Astrocyte (in vitro differentiated cells and primary cell): ENCODE measurements around the gene OR2J3. TPM values are rescaled to one million over a fixed set of nuclear protein-coding genes. Genes with fewer than 3 reads are reported as not detected.

Experiments
- DNase-seq: peaks from one replicate; pipeline ENCODE4 v3.0.0-alpha.2; 2010; ENCODE audit warnings: low read depth
- FAIRE-seq: peaks from 2 replicates; lab custom pipeline; 2011; peaks lifted over from hg19 to GRCh38; lab: Jason Lieb, UNC
- H2AFZ ChIP-seq: 2 replicates; pipeline ENCODE4 v1.6.0; 2012; ENCODE audit warnings: low read depth, low read length, inconsistent platforms
- H3K27ac ChIP-seq: 2 replicates; pipeline ENCODE4 v1.5.1; 2011; ENCODE audit warnings: low read depth, low read length, inconsistent platforms
- H3K27me3 ChIP-seq: 2 replicates; pipeline ENCODE4 v1.6.0; 2011; ENCODE audit warnings: low read length, inconsistent platforms; ENCODE audit not compliant: insufficient read depth
- H3K36me3 ChIP-seq: 2 replicates; pipeline ENCODE4 v1.5.1; 2011; ENCODE audit warnings: low read length, inconsistent platforms; ENCODE audit not compliant: insufficient read depth
- H3K4me1 ChIP-seq: 2 replicates; pipeline ENCODE4 v1.5.1; 2011; ENCODE audit warnings: low read length, inconsistent platforms; ENCODE audit not compliant: insufficient read depth
- H3K4me2 ChIP-seq: 2 replicates; pipeline ENCODE4 v1.6.0; 2012; ENCODE audit warnings: low read length, inconsistent platforms
- H3K4me3 ChIP-seq: 2 replicates; pipeline ENCODE4 v1.5.1; 2011; ENCODE audit warnings: low read depth, mild to moderate bottlenecking, low read length, inconsistent platforms; ENCODE audit not compliant: insufficient read depth
- H3K79me2 ChIP-seq: 2 replicates; pipeline ENCODE4 v1.6.0; 2012; ENCODE audit warnings: mild to moderate bottlenecking, low read length, inconsistent platforms; ENCODE audit not compliant: insufficient read depth
- H3K9ac ChIP-seq: 2 replicates; pipeline ENCODE4 v1.6.0; 2012; ENCODE audit warnings: mild to moderate bottlenecking, low read length, inconsistent platforms
- H3K9me3 ChIP-seq: 2 replicates; pipeline ENCODE4 v1.5.1; 2012; ENCODE audit warnings: low read depth, mild to moderate bottlenecking, low read length, inconsistent platforms; ENCODE audit not compliant: insufficient read depth
- H4K20me1 ChIP-seq: 2 replicates; pipeline ENCODE4 v1.6.0; 2012; ENCODE audit warnings: low read length, inconsistent platforms; ENCODE audit not compliant: insufficient read depth
- H3K27ac Mint-ChIP-seq: one replicate; pipeline ENCODE4 v1.8.0; 2021; ENCODE audit warnings: mild to moderate bottlenecking, mixed read lengths; ENCODE audit not compliant: unreplicated experiment
- H3K27me3 Mint-ChIP-seq: one replicate; pipeline ENCODE4 v1.8.0; 2021; ENCODE audit warnings: low read depth, mixed read lengths; ENCODE audit not compliant: unreplicated experiment
- H3K36me3 Mint-ChIP-seq: one replicate; pipeline ENCODE4 v1.8.0; 2021; ENCODE audit warnings: low read depth, mixed read lengths; ENCODE audit not compliant: unreplicated experiment
- H3K4me1 Mint-ChIP-seq: one replicate; pipeline ENCODE4 v1.8.0; 2021; ENCODE audit warnings: low read depth, mixed read lengths; ENCODE audit not compliant: unreplicated experiment
- H3K4me3 Mint-ChIP-seq: one replicate; pipeline ENCODE4 v1.8.0; 2021; ENCODE audit warnings: mild to moderate bottlenecking, moderate library complexity, mixed read lengths; ENCODE audit not compliant: unreplicated experiment
- H3K9me3 Mint-ChIP-seq: one replicate; pipeline ENCODE4 v1.8.0; 2021; ENCODE audit warnings: mild to moderate bottlenecking, mixed read lengths; ENCODE audit not compliant: unreplicated experiment
- CTCF ChIP-seq: IDR thresholded peaks from 2 replicates; pipeline ENCODE4 v1.5.1; 2011; ENCODE audit warnings: low read depth, mild to moderate bottlenecking, inconsistent platforms, low read length, moderate library complexity; ENCODE audit not compliant: insufficient read depth
- EZH2 ChIP-seq: IDR thresholded peaks from 2 replicates; pipeline ENCODE4 v1.6.1; 2012; ENCODE audit warnings: mild to moderate bottlenecking, low read length, inconsistent platforms; ENCODE audit not compliant: insufficient read depth
- total RNA-seq: library from RNA; stranded (reverse); gene quantifications from 2 replicates; pipeline ENCODE4 v1.2.1, GENCODE V29; 2021

Gene OR2J3
- total RNA-seq, 1 donor from 2014 or later = not detected

- no peak overlapping the region for H3K27ac Mint-ChIP-seq
- H3K36me3 Mint-ChIP-seq = peaks cover 3% of the 10 kb centered on the region
- no peak for TF ChIP-seq CTCF
- no peak for TF ChIP-seq EZH2
- no peak overlapping the region for H3K4me3 Mint-ChIP-seq
- Histone ChIP-seq H3K9me3 (no peaks in the 10 kb centered on the region), H3K4me1 (no peaks in the 10 kb centered on the region), H3K4me3 (no peak overlapping the region), H3K9ac (no peak overlapping the region), H3K79me2 (no peaks in the 10 kb centered on the region), H3K4me2 (no peak overlapping the region), H3K27ac (no peak overlapping the region), H3K36me3 (no peaks in the 10 kb centered on the region), H3K27me3 (no peaks in the 10 kb centered on the region), H2AFZ (no peak overlapping the region), H4K20me1 (no peaks in the 10 kb centered on the region)
- DNase-seq (no peak), FAIRE-seq (no peak)
- H3K4me1 Mint-ChIP-seq = no peaks in the 10 kb centered on the region
- H3K9me3 Mint-ChIP-seq = no peaks in the 10 kb centered on the region
- H3K27me3 Mint-ChIP-seq = peaks cover 12% of the 10 kb centered on the region
Observed at GRCh38 chr6:29130644-29131043, 22.8 kb downstream of the OR2J3 start.

GRCh38 chr6:29131691-29132090, 23.8 kb downstream of the OR2J3 start:
- no peaks in the 10 kb centered on the region for H3K27me3 ChIP-seq
- no peak for TF ChIP-seq EZH2
- TF ChIP-seq CTCF = no peak
- H3K4me2 ChIP-seq = no peak overlapping the region
- no peak overlapping the region for H3K27ac ChIP-seq
- H3K9me3 Mint-ChIP-seq = no peaks in the 10 kb centered on the region
- no peak overlapping the region for H3K27ac Mint-ChIP-seq
- no peaks in the 10 kb centered on the region for H3K4me1 Mint-ChIP-seq
- no peak overlapping the region for H3K4me3 Mint-ChIP-seq
- no peak overlapping the region for H2AFZ ChIP-seq
- DNase-seq = no peak
- H4K20me1 ChIP-seq = no peaks in the 10 kb centered on the region
- no peaks in the 10 kb centered on the region for H3K36me3 ChIP-seq
- no peaks in the 10 kb centered on the region for H3K9me3 ChIP-seq
- H3K4me3 ChIP-seq = no peak overlapping the region
- no peak overlapping the region for H3K9ac ChIP-seq
- H3K79me2 ChIP-seq = no peaks in the 10 kb centered on the region
- H3K4me1 ChIP-seq = no peaks in the 10 kb centered on the region
- no peak for FAIRE-seq
- H3K27me3 Mint-ChIP-seq = peaks cover 12% of the 10 kb centered on the region
- H3K36me3 Mint-ChIP-seq = peaks cover 3% of the 10 kb centered on the region

GRCh38 chr6:29137724-29138123, 29.9 kb downstream of the OR2J3 start:
- no peaks in the 10 kb centered on the region for H3K27me3 Mint-ChIP-seq
- H3K4me1 Mint-ChIP-seq = no peaks in the 10 kb centered on the region
- Histone ChIP-seq H3K4me2 (no peak overlapping the region), H3K9me3 (no peaks in the 10 kb centered on the region), H3K79me2 (no peaks in the 10 kb centered on the region), H3K4me1 (no peaks in the 10 kb centered on the region), H3K27ac (no peak overlapping the region), H3K4me3 (no peak overlapping the region), H4K20me1 (no peaks in the 10 kb centered on the region), H3K36me3 (no peaks in the 10 kb centered on the region), H2AFZ (no peak overlapping the region), H3K27me3 (no peaks in the 10 kb centered on the region), H3K9ac (no peak overlapping the region)
- H3K4me3 Mint-ChIP-seq = no peak overlapping the region
- no peak for DNase-seq
- no peak for FAIRE-seq
- H3K36me3 Mint-ChIP-seq = no peaks in the 10 kb centered on the region
- no peak overlapping the region for H3K27ac Mint-ChIP-seq
- no peak for TF ChIP-seq CTCF
- no peak for TF ChIP-seq EZH2
- no peaks in the 10 kb centered on the region for H3K9me3 Mint-ChIP-seq
